ENCODE measurements around the gene AGBL3.
"Not testable (repeated sequence)": the region's sequence is repeated elsewhere in the genome, so short reads cannot be mapped to it uniquely, and the experiment has no call there.

AGBL3 gene

DNA sequence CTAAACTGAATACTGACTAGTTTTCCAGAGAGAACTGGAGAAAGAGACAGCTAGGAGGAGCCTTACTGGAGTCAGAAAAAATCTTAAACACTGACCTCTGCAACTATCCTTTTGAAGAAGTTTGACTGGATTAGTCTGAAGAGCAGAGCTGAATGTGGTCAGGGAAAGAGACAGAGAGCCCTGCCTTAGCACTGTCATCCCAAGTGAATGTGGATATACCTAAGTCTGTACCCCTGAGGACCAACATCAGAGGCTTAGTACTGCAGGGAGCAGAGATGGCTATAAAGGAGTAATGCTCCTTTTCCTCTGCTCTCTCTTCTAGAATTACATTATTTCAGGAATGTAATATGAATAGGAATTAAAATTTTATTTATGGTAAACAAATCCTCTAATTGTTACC is 91.7 kb downstream of the AGBL3 start:
- DNase-seq, result no peak

- DNase-seq, result no peak
These were observed 92.8 kb downstream of the AGBL3 start for GRCh38 chr7:135079068-135079467.

DNA sequence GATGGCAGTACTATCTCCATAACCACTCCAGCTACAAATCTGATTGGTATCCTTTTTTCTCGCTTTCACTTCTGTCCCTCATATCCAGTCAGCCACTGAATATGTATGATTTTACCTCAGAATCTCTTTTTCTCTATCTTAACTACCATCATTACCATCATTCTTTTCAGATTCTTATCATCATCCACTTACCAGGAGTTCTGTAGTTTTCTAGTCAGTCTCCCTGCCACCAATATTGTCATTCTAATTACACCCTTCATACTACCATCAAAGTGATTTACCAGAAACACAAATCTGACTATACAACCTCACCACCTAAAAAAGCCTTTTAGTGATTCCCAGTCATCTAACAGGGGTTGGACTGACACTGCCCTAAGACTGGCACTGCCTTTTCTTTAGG is 96.7 kb downstream of the AGBL3 start:
- DNase-seq, result no peak

DNA sequence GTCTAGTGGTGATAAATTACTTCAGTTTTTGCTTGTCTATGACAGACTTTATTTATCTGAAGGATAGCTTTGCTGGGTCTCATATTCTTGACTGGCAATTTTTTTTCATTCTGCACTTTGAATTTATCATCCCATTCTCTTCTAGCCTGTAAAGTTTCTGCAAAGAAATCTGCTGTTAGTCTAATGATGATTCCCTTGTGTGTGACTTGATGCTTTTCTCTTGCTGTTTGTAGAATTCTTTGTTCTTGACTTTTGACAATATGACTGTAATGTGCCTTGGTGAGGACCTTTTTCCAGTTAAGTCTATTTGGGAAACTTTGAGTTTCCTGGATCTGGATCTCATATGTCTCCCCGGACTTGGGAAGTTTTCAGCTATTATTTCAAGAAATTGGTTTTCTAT is 102.3 kb downstream of the AGBL3 start:
- DNase-seq, result no peak

DNA sequence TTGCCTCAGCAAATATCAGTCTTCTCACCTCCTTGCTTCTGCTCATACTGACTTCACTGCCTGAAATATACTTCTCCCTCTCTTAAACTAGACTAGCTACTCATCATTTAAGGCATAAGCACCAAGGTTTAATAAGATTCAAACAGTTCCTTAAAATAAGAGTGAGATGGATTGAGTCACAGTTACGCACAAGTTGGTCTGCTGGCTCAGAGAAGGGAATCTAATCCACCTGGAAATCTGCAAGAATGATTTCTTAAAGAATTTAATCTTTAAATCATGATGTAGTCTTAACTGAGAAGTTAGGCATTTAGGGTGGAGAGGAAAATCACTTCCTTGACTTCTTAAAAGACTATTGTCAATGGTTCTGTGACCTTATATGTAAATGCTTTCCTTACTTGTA is 105.4 kb downstream of the AGBL3 start:
- DNase-seq, result no peak

- no peak for DNase-seq
These were observed 108.3 kb downstream of the AGBL3 start for GRCh38 chr7:135094472-135095237.

GRCh38 chr7:135095450-135095849 is 109.1 kb downstream of the AGBL3 start:
- no peak for DNase-seq

DNA sequence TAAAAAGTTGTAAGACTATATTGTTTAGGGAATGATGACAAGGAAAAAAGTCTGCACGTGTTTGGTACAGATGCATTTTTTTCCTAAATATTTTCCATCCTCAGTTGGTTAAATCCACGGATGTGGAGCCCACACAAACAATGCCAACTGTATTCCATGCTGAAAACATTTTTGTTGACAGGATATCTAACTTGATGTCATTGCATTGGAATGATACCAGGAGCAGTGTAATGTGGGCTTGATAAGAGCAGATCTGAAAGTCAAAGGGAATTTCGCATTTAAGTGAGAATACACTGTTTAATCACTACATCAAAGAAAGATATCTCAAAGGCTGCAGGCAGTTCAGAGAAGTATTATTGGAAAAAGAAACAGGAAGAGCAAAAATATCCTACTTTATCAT is 112.1 kb downstream of the AGBL3 start:
- no peak for DNase-seq

DNA sequence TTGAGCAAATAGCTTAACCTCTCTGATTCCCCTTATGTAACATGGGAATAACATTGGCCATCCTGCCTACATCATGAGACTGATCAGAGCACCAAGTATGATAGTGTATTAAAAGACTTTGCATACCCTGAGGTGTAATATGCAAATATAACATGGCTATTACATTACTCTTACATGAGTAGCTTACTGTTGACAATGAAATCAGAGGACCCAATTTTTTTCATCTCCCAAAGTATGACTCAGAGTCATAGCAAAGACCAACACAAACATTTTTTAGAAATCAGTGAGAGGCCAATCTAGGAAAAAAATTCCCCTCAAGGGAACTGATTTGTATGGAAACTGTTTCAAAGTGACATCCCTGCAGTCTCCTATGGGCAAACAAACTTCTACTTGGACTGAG is 114.5 kb downstream of the AGBL3 start:
- no peak for DNase-seq

- no peak for DNase-seq
These were observed 116.1 kb downstream of the AGBL3 start for GRCh38 chr7:135102372-135102771.

- DNase-seq, result no peak
These were observed 123.3 kb downstream of the AGBL3 start for GRCh38 chr7:135109562-135109961.

DNA sequence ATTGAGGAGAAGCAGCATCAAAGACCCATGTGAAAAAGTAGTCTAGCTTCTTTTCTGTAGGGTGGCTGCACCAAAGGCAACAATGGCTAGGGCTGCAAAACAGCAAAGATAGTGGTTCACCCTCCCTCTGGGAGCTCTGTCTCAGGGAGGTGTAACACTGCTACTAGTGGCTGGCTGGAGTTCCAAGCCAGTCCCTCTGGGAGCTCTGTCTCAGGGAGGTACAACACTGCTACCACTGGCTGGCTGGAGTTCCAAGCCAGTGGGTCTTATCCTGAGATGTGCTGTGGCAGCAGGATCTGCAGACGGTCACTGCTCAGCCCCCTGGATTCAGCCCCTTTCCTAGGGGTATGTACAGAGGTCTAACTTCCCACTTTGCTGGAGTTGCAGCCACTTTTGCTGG is 123.7 kb downstream of the AGBL3 start:
- no peak for DNase-seq

DNA sequence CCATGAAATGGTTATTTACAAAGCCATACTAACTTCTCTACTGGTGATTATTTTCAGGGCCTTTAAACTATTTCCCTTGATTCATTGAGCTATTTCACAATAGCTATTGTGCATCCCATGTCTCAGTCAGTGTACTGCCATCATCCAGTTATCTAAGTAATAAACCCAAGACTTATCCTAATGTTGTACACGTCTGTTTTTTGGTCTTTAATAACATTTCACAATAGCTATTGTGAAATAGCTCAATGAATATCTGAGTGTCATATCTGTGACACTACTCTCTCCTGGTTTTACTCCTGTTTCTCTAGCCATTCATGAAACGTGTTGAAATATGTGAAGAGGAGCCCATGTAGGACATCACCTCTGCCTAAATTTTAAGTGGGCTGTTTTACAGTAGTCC is 125.1 kb downstream of the AGBL3 start:
- no peak for DNase-seq

- DNase-seq, result no peak
These were observed 128.3 kb downstream of the AGBL3 start for GRCh38 chr7:135114622-135115021.

GRCh38 chr7:135117096-135117495 is 130.8 kb downstream of the AGBL3 start:
- DNase-seq, result no peak

GRCh38 chr7:135121868-135122267 is 135.6 kb downstream of the AGBL3 start:
- DNase-seq, result no peak

DNA sequence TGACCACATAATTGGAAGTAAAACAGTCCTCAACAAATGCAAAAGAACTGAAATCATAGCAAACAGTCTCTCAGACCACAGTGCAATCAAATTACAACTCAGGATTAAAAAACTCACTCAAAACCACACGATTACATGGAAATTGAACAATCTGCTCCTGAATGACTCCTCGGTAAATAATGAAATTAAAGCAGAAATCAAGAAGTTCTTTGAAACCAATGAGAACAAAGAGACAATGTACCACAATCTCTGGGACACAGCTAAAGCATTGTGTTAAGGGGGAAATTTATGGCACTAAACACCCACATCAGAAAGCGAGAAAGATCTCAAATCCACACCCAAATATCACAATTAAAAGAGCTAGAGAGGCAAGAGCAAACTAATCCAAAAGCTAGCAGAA is 138.3 kb downstream of the AGBL3 start:
- not testable (repeated sequence) for DNase-seq

- no peak for DNase-seq
These were observed 142.6 kb downstream of the AGBL3 start for GRCh38 chr7:135128931-135129330.

GRCh38 chr7:135129579-135129978 is 143.3 kb downstream of the AGBL3 start:
- no peak for DNase-seq

GRCh38 chr7:135143885-135144668 is 157.8 kb downstream of the AGBL3 start:
- DNase-seq, result no peak

DNA sequence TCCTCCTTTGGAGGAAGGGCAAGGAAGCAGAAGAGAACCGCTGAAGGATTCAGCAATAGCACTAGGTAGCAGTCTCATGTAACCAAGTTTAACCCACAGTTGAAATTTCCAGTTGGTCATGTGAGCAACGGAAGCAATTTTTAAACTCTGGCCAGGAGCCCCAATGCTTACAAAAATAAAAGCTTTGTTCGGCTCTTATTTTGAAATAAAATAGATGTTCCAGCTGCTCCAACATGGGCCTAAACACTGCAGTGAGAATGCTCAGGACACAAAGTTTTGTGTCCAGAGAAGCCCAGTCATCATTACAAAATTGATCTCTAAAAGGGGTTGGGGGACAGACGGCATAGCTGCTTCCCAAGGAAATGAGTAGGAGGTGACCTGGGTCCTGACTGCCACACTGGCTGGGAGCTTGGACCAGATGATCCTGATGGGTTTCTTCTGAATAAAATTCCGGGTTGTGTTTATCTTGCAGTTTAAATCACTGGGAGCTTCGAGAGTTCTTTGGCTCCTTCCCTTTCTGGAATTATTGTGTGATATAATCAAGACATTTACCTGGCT is 161.1 kb downstream of the AGBL3 start:
- no peak for DNase-seq

DNA sequence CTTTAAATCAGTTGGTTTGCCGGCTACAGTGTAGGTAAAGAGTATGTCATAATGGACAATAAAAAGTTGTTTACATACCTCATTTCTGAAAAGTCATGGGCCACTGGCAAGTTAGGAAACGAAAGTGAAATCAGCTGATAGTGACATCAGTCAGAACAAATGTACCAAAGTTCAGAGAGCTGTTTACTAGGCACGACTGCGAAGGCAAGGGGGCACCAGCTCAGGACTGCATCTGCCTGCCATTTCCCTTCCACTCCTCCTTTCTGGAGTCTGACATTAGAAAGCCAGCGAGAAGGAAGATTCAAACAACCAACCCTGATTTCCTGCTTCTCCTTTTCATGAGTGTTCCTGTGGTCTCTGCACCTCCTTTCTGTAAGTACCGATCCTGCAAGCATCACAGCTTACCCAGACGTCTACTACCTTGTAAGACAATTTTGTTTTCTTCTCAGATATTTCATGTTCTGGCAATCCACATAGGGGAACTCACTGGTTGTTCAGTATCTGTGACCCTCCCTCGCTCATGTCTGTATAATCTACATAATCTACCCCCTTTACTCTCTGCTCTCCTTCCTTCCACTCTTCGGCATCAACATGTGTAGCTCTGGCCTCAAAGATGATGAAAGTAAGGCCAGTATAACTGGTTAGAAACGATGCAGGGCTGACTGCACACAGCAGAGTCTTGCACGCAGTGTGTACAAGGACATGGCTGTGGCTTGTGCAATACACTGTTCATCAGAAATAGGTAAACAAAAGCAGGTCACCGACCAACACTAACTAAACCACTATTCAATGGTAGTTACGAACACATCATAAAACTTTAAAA is 161.8 kb downstream of the AGBL3 start, which contains the start of gene TMEM140:
Gene TMEM140 (plus strand): TSS at position 174 of the 823 bp plus-strand sequence. CDS start 16,370 bp downstream, outside the sequence.
- DNase-seq, result no peak

Measured in NCI-H1930 (cell line).